ENCODE measurements around the gene LTB.

DNA sequence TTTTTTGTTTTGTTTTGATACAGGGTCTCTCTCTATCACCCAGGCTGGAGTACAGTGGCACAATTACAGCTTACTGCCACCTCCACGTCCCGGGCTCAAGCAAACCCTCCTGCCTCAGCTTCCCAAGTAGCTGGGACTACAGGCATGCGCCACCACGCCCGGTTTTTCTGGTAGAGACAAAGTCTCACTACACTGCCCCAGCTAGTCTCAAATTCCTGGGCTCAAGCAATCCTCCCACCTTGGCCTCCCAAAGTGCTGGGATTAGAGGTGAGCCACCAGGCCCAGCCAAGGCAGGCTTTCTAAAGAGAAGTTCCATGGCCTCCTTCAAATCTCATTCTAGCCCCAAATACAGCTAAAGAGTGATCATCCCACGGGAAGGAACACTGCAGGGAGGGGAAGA lies 48.2 kb downstream of the LTB start:
- TF ChIP-seq, protein P1, sequence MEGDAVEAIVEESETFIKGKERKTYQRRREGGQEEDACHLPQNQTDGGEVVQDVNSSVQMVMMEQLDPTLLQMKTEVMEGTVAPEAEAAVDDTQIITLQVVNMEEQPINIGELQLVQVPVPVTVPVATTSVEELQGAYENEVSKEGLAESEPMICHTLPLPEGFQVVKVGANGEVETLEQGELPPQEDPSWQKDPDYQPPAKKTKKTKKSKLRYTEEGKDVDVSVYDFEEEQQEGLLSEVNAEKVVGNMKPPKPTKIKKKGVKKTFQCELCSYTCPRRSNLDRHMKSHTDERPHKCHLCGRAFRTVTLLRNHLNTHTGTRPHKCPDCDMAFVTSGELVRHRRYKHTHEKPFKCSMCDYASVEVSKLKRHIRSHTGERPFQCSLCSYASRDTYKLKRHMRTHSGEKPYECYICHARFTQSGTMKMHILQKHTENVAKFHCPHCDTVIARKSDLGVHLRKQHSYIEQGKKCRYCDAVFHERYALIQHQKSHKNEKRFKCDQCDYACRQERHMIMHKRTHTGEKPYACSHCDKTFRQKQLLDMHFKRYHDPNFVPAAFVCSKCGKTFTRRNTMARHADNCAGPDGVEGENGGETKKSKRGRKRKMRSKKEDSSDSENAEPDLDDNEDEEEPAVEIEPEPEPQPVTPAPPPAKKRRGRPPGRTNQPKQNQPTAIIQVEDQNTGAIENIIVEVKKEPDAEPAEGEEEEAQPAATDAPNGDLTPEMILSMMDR (IDR thresholded peaks at IDR 0.05): no peak
- TF ChIP-seq POLR2A (IDR thresholded peaks at IDR 0.05): no peak

Measured in thyroid gland (tissue), 4 donors.